GM21619 (cell line): Measurements from ENCODE around the gene GALNT6.
A peak's percentile ranks its signal among the peaks of the same experiment; 100 is the strongest.

ENCODE experiments used
- ATAC-seq: cut with Tn5 transposase; IDR thresholded peaks from one replicate; pipeline ENCODE4 v1.9.1; 2021; ENCODE audit not compliant: unreplicated experiment

The GALNT6 gene

GRCh38 chr12:51391283-51392123 is at the start of gene GALNT6:
Gene GALNT6 (minus strand): TSS chr12:51391406. CDS start chr12:51379781, 11,625 bp downstream.
- ATAC-seq: peak; percentile 39

GRCh38 chr12:51439330-51439729 is 48.1 kb upstream of the GALNT6 start:
- no peak for ATAC-seq

GRCh38 chr12:51437431-51437830 is 46.2 kb upstream of the GALNT6 start:
- no peak for ATAC-seq

- ATAC-seq: no peak
Observed at GRCh38 chr12:51434305-51434704, 43.1 kb upstream of the GALNT6 start.

- no peak for ATAC-seq
Observed at GRCh38 chr12:51432921-51433320, 41.7 kb upstream of the GALNT6 start.

GRCh38 chr12:51430196-51430895 is 39.1 kb upstream of the GALNT6 start:
- ATAC-seq: no peak

GRCh38 chr12:51429700-51430099 is 38.5 kb upstream of the GALNT6 start:
- no peak for ATAC-seq

GRCh38 chr12:51428256-51428655 is 37.0 kb upstream of the GALNT6 start:
- no peak for ATAC-seq

- ATAC-seq: peak; percentile 81
Observed at GRCh38 chr12:51424662-51425539, 33.7 kb upstream of the GALNT6 start, which contains the start of gene SLC4A8. Gene SLC4A8 (plus strand): TSS chr12:51424831. CDS start chr12:51424988, 157 bp downstream.

GRCh38 chr12:51424094-51424661 is 33.0 kb upstream of the GALNT6 start:
- no peak for ATAC-seq

GRCh38 chr12:51421266-51421884 is 30.2 kb upstream of the GALNT6 start:
- no peak for ATAC-seq

- ATAC-seq: no peak
Observed at GRCh38 chr12:51419425-51420193, 28.4 kb upstream of the GALNT6 start.

GRCh38 chr12:51417826-51418225 is 26.6 kb upstream of the GALNT6 start:
- ATAC-seq: no peak

GRCh38 chr12:51415931-51416330 is 24.7 kb upstream of the GALNT6 start:
- no peak for ATAC-seq

GRCh38 chr12:51413791-51414190 is 22.6 kb upstream of the GALNT6 start:
- ATAC-seq: no peak

- no peak for ATAC-seq
Observed at GRCh38 chr12:51413149-51413548, 21.9 kb upstream of the GALNT6 start.

GRCh38 chr12:51409846-51410245 is 18.6 kb upstream of the GALNT6 start:
- no peak for ATAC-seq

GRCh38 chr12:51407604-51408003 is 16.4 kb upstream of the GALNT6 start:
- ATAC-seq: no peak

GRCh38 chr12:51406859-51407258 is 15.7 kb upstream of the GALNT6 start:
- ATAC-seq: no peak

GRCh38 chr12:51406290-51406689 is 15.1 kb upstream of the GALNT6 start:
- ATAC-seq: no peak
